Naive thymus-derived CD4-positive, alpha-beta T cell (primary cell): Measurements from ENCODE around the gene NR2E1. TPM values are rescaled to one million over a fixed set of nuclear protein-coding genes. Genes with fewer than 3 reads are reported as not detected.
A peak's percentile ranks its signal among the peaks of the same experiment; 100 is the strongest.

Experiments
- ATAC-seq: fragments of 150-1000 bp; cut with Tn5 transposase; 2 replicates; pipeline ENCODE4 v1.10.0; 2021; ENCODE audit warnings: mild to moderate bottlenecking, moderate library complexity
- CTCF ChIA-PET: fragments of 350-600 bp; sonication (Branson Sonifier 250); formaldehyde crosslinking; loops from one replicate; lab custom pipeline; 2021; ENCODE audit warnings: antibody characterized with exemption; lab: Charles Lee
- POLR2A ChIA-PET: fragments of 350-600 bp; sonication (Branson Sonifier 250); formaldehyde crosslinking; loops from one replicate; lab custom pipeline; 2021; ENCODE audit warnings: antibody characterized with exemption, inconsistent platforms; lab: Charles Lee
- DNase-seq, 9 donors: peaks; one replicate each; pipeline versions ENCODE4 v3.0.0 to v3.0.0-alpha.2; 2020 to 2022; ENCODE audit warnings: mixed read lengths in 1 of 9
- H3K27ac ChIP-seq: one replicate; pipeline ENCODE4 v1.7.0; 2013; ENCODE audit warnings: mild to moderate bottlenecking, low read depth, low read length, moderate library complexity
- H3K27me3 ChIP-seq, 2 donors: one replicate each; pipeline ENCODE4 v1.7.0; 2013; ENCODE audit warnings: low read length in 2 of 2, mild to moderate bottlenecking in 2 of 2, moderate library complexity in 2 of 2; ENCODE audit not compliant: control insufficient read depth in 2 of 2, insufficient read depth in 2 of 2
- H3K36me3 ChIP-seq, 3 experiments: 1 replicate in 2 of 3; 2 replicates in 1 of 3; pipeline ENCODE4 v1.7.0; 2013; ENCODE audit warnings: low read length in 3 of 3, mild to moderate bottlenecking in 3 of 3, moderate library complexity in 1 of 3; ENCODE audit not compliant: insufficient read depth in 3 of 3, control insufficient read depth in 2 of 3
- H3K4me1 ChIP-seq, 2 donors: one replicate each; pipeline ENCODE4 v1.7.0; 2013; ENCODE audit warnings: low read length in 2 of 2, mild to moderate bottlenecking in 2 of 2, moderate library complexity in 1 of 2; ENCODE audit not compliant: control insufficient read depth in 2 of 2, insufficient read depth in 2 of 2
- H3K4me3 ChIP-seq: 2 replicates; pipeline ENCODE4 v1.7.0; 2013; ENCODE audit warnings: mild to moderate bottlenecking, low read length
- H3K9me3 ChIP-seq, 3 experiments: 1 replicate in 2 of 3; 2 replicates in 1 of 3; pipeline ENCODE4 v1.7.0; 2013; ENCODE audit warnings: low read length in 3 of 3; ENCODE audit not compliant: control insufficient read depth in 2 of 3
- H3K27ac Mint-ChIP-seq, 9 donors: one replicate each; pipeline ENCODE4 v1.8.0; 2020 to 2022; ENCODE audit warnings: mixed read lengths in 9 of 9, mild to moderate bottlenecking in 8 of 9, moderate library complexity in 5 of 9, inconsistent platforms in 2 of 9
- H3K27me3 Mint-ChIP-seq, 5 donors: one replicate each; pipeline ENCODE4 v1.8.0; 2021 to 2022; ENCODE audit warnings: mixed read lengths in 5 of 5, mild to moderate bottlenecking in 1 of 5
- H3K36me3 Mint-ChIP-seq, 5 donors: one replicate each; pipeline ENCODE4 v1.8.0; 2020 to 2022; ENCODE audit warnings: mixed read lengths in 5 of 5, mild to moderate bottlenecking in 3 of 5, inconsistent platforms in 1 of 5
- H3K4me1 Mint-ChIP-seq, 7 donors: one replicate each; pipeline ENCODE4 v1.8.0; 2020 to 2022; ENCODE audit warnings: mixed read lengths in 7 of 7, mild to moderate bottlenecking in 3 of 7, inconsistent platforms in 1 of 7
- H3K4me3 Mint-ChIP-seq, 10 donors: one replicate each; pipeline ENCODE4 v1.8.0; 2020 to 2022; ENCODE audit warnings: mild to moderate bottlenecking in 10 of 10, mixed read lengths in 10 of 10, moderate library complexity in 6 of 10, inconsistent platforms in 2 of 10
- H3K9me3 Mint-ChIP-seq, 11 donors: one replicate each; pipeline ENCODE4 v1.8.0; 2020 to 2022; ENCODE audit warnings: mixed read lengths in 11 of 11, mild to moderate bottlenecking in 4 of 11, inconsistent platforms in 1 of 11, moderate library complexity in 1 of 11
- intact Hi-C, 2 donors: fragments of 100-400 bp; cut with micrococcal nuclease; formaldehyde crosslinking; loops; one replicate each; pipeline ENCODE4 v1.15.1; 2023
- polyA plus RNA-seq, 2 donors: library from polyadenylated mRNA; unstranded; fragments of 300-500 nt; fragmentation: Illumina TruSeq; gene quantifications; one replicate each; pipeline ENCODE4 v1.2.3, GENCODE V29; 2021
- total RNA-seq, 6 experiments: library from RNA in 5 of 6; stranded (reverse) in 5 of 6; gene quantifications; 1 replicate in 5 of 6; 2 replicates in 1 of 6; pipeline ENCODE4 v1.2.3 and lab custom pipeline; 2021 to 2026

NR2E1 gene
- total and polyA plus RNA-seq, 7 experiments from 2014 or later = not detected

GRCh38 chr6:108200631-108201030, 34.8 kb downstream of the NR2E1 start:
- ATAC-seq (no peak), DNase-seq (no peak)
- CTCF ChIA-PET = no interaction called here
- Histone ChIP-seq H3K4me3 (no peak overlapping the region), H3K36me3 (no peaks in the 10 kb centered on the region), H3K27me3 (no peaks in the 10 kb centered on the region), H3K4me1 (no peaks in the 10 kb centered on the region), H3K27ac (no peak overlapping the region), H3K9me3 (no peaks in the 10 kb centered on the region)
- POLR2A ChIA-PET = no interaction called here
- H3K9me3 Mint-ChIP-seq = no peaks in the 10 kb centered on the region
- no peaks in the 10 kb centered on the region for H3K4me1 Mint-ChIP-seq
- no peak overlapping the region for H3K27ac Mint-ChIP-seq
- intact Hi-C loops = no loop called here
- H3K36me3 Mint-ChIP-seq = peaks cover 0 to 26% (median 5%) of the 10 kb centered on the region in 5 donors
- H3K4me3 Mint-ChIP-seq = no peak overlapping the region
- no peaks in the 10 kb centered on the region for H3K27me3 Mint-ChIP-seq

- Histone ChIP-seq H3K4me3 (no peak overlapping the region), H3K9me3 (no peaks in the 10 kb centered on the region), H3K36me3 (peaks cover 0 to 8% (median 0%) of the 10 kb centered on the region in 3 experiments), H3K4me1 (no peaks in the 10 kb centered on the region), H3K27ac (no peak overlapping the region), H3K27me3 (no peaks in the 10 kb centered on the region)
- Mint-ChIP-seq H3K27me3 (no peaks in the 10 kb centered on the region), H3K9me3 (peaks cover 0 to 2% (median 0%) of the 10 kb centered on the region in 11 donors), H3K4me1 (peaks cover 0 to 5% (median 0%) of the 10 kb centered on the region in 7 donors), H3K4me3 (no peak overlapping the region), H3K27ac (peak overlapping the region in 4 of 9 donors; percentile 9 to 44 (median 35)), H3K36me3 (peaks cover 6 to 47% (median 12%) of the 10 kb centered on the region in 5 donors)
- ChIA-PET CTCF (interaction anchor here (0.6 kb wide), 1 partner anchor 12 kb away, joined by 3 read pairs; no protein-coding TSS in a partner anchor), POLR2A (no interaction called here)
- DNase-seq = no peak
- no peak for ATAC-seq
- intact Hi-C loops = no loop called here
Observed at GRCh38 chr6:108203189-108204112, 37.6 kb downstream of the NR2E1 start.

- Histone ChIP-seq H3K9me3 (no peaks in the 10 kb centered on the region), H3K4me1 (no peaks in the 10 kb centered on the region), H3K4me3 (no peak overlapping the region), H3K27me3 (no peaks in the 10 kb centered on the region), H3K27ac (no peak overlapping the region), H3K36me3 (peaks cover 0 to 32% (median 5%) of the 10 kb centered on the region in 3 experiments)
- Mint-ChIP-seq H3K36me3 (peaks cover 10 to 64% (median 28%) of the 10 kb centered on the region in 5 donors), H3K4me3 (no peak overlapping the region), H3K9me3 (peaks cover 0 to 2% (median 0%) of the 10 kb centered on the region in 11 donors), H3K4me1 (peaks cover 0 to 8% (median 0%) of the 10 kb centered on the region in 7 donors), H3K27me3 (no peaks in the 10 kb centered on the region), H3K27ac (no peak overlapping the region)
- POLR2A ChIA-PET = no interaction called here
- intact Hi-C loops = no loop called here
- ATAC-seq (no peak), DNase-seq (no peak)
- CTCF ChIA-PET = no interaction called here
Observed at GRCh38 chr6:108207013-108207412, 41.2 kb downstream of the NR2E1 start.

- DNase-seq (no peak), ATAC-seq (no peak)
- intact Hi-C loops = no loop called here
- Mint-ChIP-seq H3K4me3 (no peak overlapping the region), H3K27me3 (no peaks in the 10 kb centered on the region), H3K4me1 (peaks cover 0 to 8% (median 4%) of the 10 kb centered on the region in 7 donors), H3K27ac (no peak overlapping the region), H3K36me3 (peaks cover 10 to 62% (median 29%) of the 10 kb centered on the region in 5 donors), H3K9me3 (peaks cover 0 to 2% (median 0%) of the 10 kb centered on the region in 11 donors)
- Histone ChIP-seq H3K4me3 (no peak overlapping the region), H3K36me3 (peaks cover 0 to 39% (median 5%) of the 10 kb centered on the region in 3 experiments), H3K27me3 (no peaks in the 10 kb centered on the region), H3K9me3 (no peaks in the 10 kb centered on the region), H3K27ac (no peak overlapping the region), H3K4me1 (no peaks in the 10 kb centered on the region)
- POLR2A ChIA-PET = no interaction called here
- CTCF ChIA-PET = no interaction called here
Observed at GRCh38 chr6:108209738-108210137, 43.9 kb downstream of the NR2E1 start.

GRCh38 chr6:108210556-108210955, 44.7 kb downstream of the NR2E1 start:
- peaks cover 0 to 11% (median 5%) of the 10 kb centered on the region in 7 donors for H3K4me1 Mint-ChIP-seq
- CTCF ChIA-PET = no interaction called here
- Histone ChIP-seq H3K4me3 (no peak overlapping the region), H3K36me3 (peaks cover 0 to 47% (median 5%) of the 10 kb centered on the region in 3 experiments), H3K27ac (no peak overlapping the region), H3K4me1 (no peaks in the 10 kb centered on the region), H3K27me3 (no peaks in the 10 kb centered on the region), H3K9me3 (no peaks in the 10 kb centered on the region)
- intact Hi-C loops = no loop called here
- peaks cover 10 to 66% (median 30%) of the 10 kb centered on the region in 5 donors for H3K36me3 Mint-ChIP-seq
- H3K9me3 Mint-ChIP-seq = peaks cover 0 to 2% (median 0%) of the 10 kb centered on the region in 11 donors
- ATAC-seq = no peak
- POLR2A ChIA-PET = no interaction called here
- H3K27me3 Mint-ChIP-seq = no peaks in the 10 kb centered on the region
- H3K27ac Mint-ChIP-seq = no peak overlapping the region
- DNase-seq = no peak
- no peak overlapping the region for H3K4me3 Mint-ChIP-seq

GRCh38 chr6:108211671-108212070, 45.8 kb downstream of the NR2E1 start:
- CTCF ChIA-PET = no interaction called here
- Histone ChIP-seq H3K27me3 (no peaks in the 10 kb centered on the region), H3K9me3 (no peaks in the 10 kb centered on the region), H3K4me1 (no peaks in the 10 kb centered on the region), H3K36me3 (peaks cover 0 to 54% (median 5%) of the 10 kb centered on the region in 3 experiments), H3K27ac (no peak overlapping the region), H3K4me3 (no peak overlapping the region)
- POLR2A ChIA-PET = interaction anchor here (0.7 kb wide), 1 partner anchor 423 kb away, joined by 4 read pairs; no protein-coding TSS in a partner anchor
- H3K9me3 Mint-ChIP-seq = peaks cover 0 to 2% (median 0%) of the 10 kb centered on the region in 11 donors
- H3K4me3 Mint-ChIP-seq = no peak overlapping the region
- no peak for DNase-seq
- intact Hi-C loops = no loop called here
- peaks cover 10 to 61% (median 23%) of the 10 kb centered on the region in 5 donors for H3K36me3 Mint-ChIP-seq
- H3K27ac Mint-ChIP-seq = no peak overlapping the region
- ATAC-seq = no peak
- H3K4me1 Mint-ChIP-seq = peaks cover 0 to 8% (median 5%) of the 10 kb centered on the region in 7 donors
- H3K27me3 Mint-ChIP-seq = no peaks in the 10 kb centered on the region
